Articular chondrocyte of knee joint (primary cell): ENCODE measurements around the gene IMP3. TPM values are rescaled to one million over a fixed set of nuclear protein-coding genes. Genes with fewer than 3 reads are reported as not detected.

Source experiments
- total RNA-seq: library from RNA; depleted of rRNA; stranded (reverse); fragments of >200 nt; gene quantifications from 2 replicates; pipeline ENCODE4 v1.2.3, GENCODE V29; 2012

The IMP3 gene
- 59.8 and 76.2 TPM in 2 replicates for total RNA-seq

GRCh38 chr15:75639709-75640482, at the start of gene IMP3:
Gene IMP3 (minus strand): TSS chr15:75640224. CDS start chr15:75640168, 56 bp downstream.

GRCh38 chr15:75647370-75648155, 7.5 kb upstream of the IMP3 start, which contains the start of gene SNX33:
Gene SNX33 (plus strand): TSS chr15:75647912. CDS start chr15:75649103, 1,191 bp downstream.

GRCh38 chr15:75625542-75626347, 14.3 kb downstream of the IMP3 start, which contains the start of gene SNUPN:
Gene SNUPN (minus strand): TSS chr15:75625725. CDS start chr15:75621051, 4,674 bp downstream.

Other genes with a start within 250 kb of the IMP3 start
- gene SIN3A, start 188.5 kb downstream of the IMP3 start, total RNA-seq = 40.1 and 45.6 TPM in 2 replicates
- 25.0 and 26.2 TPM in 2 replicates for gene PTPN9, start 60.9 kb downstream of the IMP3 start, total RNA-seq
- 35.8 and 48.1 TPM in 2 replicates for gene SNUPN, start 14.5 kb downstream of the IMP3 start, total RNA-seq
- gene SNX33, start 7.7 kb upstream of the IMP3 start, total RNA-seq = 42.6 and 44.7 TPM in 2 replicates
- 144 and 158 TPM in 2 replicates for gene CSPG4, start 72.6 kb upstream of the IMP3 start, total RNA-seq
- gene UBE2Q2, start 203.2 kb upstream of the IMP3 start, total RNA-seq = 84.4 and 92.9 TPM in 2 replicates